Mesenchymal stem cell (in vitro differentiated cells and primary cell): Measurements from ENCODE around the gene LRRN2.

Experiments used
- DNase-seq: peaks from one replicate; pipeline ENCODE4 v3.0.0-alpha.2; 2013
- H2AFZ ChIP-seq: one replicate; pipeline ENCODE4 v1.6.1; 2013; ENCODE audit warnings: low read depth, mild to moderate bottlenecking, control low read depth, inconsistent platforms, low read length, moderate library complexity
- H2AK5ac ChIP-seq: 2 replicates; pipeline ENCODE4 v1.6.1; 2013; ENCODE audit warnings: low read length, moderate library complexity, mild to moderate bottlenecking, inconsistent platforms; ENCODE audit not compliant: severe bottlenecking
- H2BK120ac ChIP-seq: one replicate; pipeline ENCODE4 v1.6.1; 2013; ENCODE audit warnings: low read depth, mild to moderate bottlenecking, inconsistent platforms, low read length, moderate library complexity
- H2BK12ac ChIP-seq, 2 experiments: one replicate each; pipeline ENCODE4 v1.6.1; 2013; ENCODE audit warnings: inconsistent platforms in 2 of 2, low read length in 2 of 2, mild to moderate bottlenecking in 2 of 2, moderate library complexity in 2 of 2, control low read depth in 1 of 2
- H2BK15ac ChIP-seq: one replicate; pipeline ENCODE4 v1.6.1; 2013; ENCODE audit warnings: mild to moderate bottlenecking, low read depth, inconsistent platforms; ENCODE audit not compliant: poor library complexity, severe bottlenecking
- H2BK5ac ChIP-seq: 2 replicates; pipeline ENCODE4 v1.6.1; 2013; ENCODE audit warnings: low read depth, mild to moderate bottlenecking, low read length, control low read depth, inconsistent platforms; ENCODE audit not compliant: poor library complexity, severe bottlenecking
- H3K14ac ChIP-seq, 2 experiments: one replicate each; pipeline ENCODE4 v1.6.1; 2013; ENCODE audit warnings: inconsistent platforms in 2 of 2, low read length in 2 of 2, control low read depth in 1 of 2, mild to moderate bottlenecking in 1 of 2, moderate library complexity in 1 of 2
- H3K18ac ChIP-seq, 2 experiments: one replicate each; pipeline ENCODE4 v1.6.1; 2013; ENCODE audit warnings: inconsistent platforms in 2 of 2, low read length in 2 of 2, control low read depth in 1 of 2, low read depth in 1 of 2, mild to moderate bottlenecking in 1 of 2
- H3K23ac ChIP-seq, 2 experiments: one replicate each; pipeline ENCODE4 v1.6.1; 2013; ENCODE audit warnings: inconsistent platforms in 2 of 2, low read length in 2 of 2, mild to moderate bottlenecking in 2 of 2, moderate library complexity in 2 of 2, control low read depth in 1 of 2
- H3K27ac ChIP-seq: 2 replicates; pipeline ENCODE4 v1.5.1; 2013; ENCODE audit warnings: mild to moderate bottlenecking, moderate library complexity, low read length, control low read depth, inconsistent platforms; ENCODE audit not compliant: poor library complexity, severe bottlenecking
- H3K27me3 ChIP-seq, 2 experiments: 2 replicates each; pipeline versions ENCODE4 v1.6.1 to v1.7.0; 2013; ENCODE audit warnings: low read length in 2 of 2, mild to moderate bottlenecking in 2 of 2, moderate library complexity in 2 of 2, control low read depth in 1 of 2, inconsistent platforms in 1 of 2; ENCODE audit not compliant: control insufficient read depth in 1 of 2, insufficient read depth in 1 of 2
- H3K36me3 ChIP-seq, 2 experiments: 2 replicates each; pipeline versions ENCODE4 v1.6.1 to v1.7.0; 2013; ENCODE audit warnings: low read length in 2 of 2, control low read depth in 1 of 2, inconsistent platforms in 1 of 2, low read depth in 1 of 2, mild to moderate bottlenecking in 1 of 2; ENCODE audit not compliant: insufficient read depth in 2 of 2, control insufficient read depth in 1 of 2
- H3K4ac ChIP-seq, 2 experiments: one replicate each; pipeline ENCODE4 v1.6.1; 2013; ENCODE audit warnings: inconsistent platforms in 2 of 2, low read length in 2 of 2, mild to moderate bottlenecking in 2 of 2, moderate library complexity in 2 of 2, control low read depth in 1 of 2, low read depth in 1 of 2
- H3K4me1 ChIP-seq: 2 replicates; pipeline ENCODE4 v1.6.1; 2013; ENCODE audit warnings: low read depth, low read length, control low read depth; ENCODE audit not compliant: control insufficient read depth, insufficient read depth
- H3K4me2 ChIP-seq: 2 replicates; pipeline ENCODE4 v1.6.1; 2013; ENCODE audit warnings: low read length, mild to moderate bottlenecking, inconsistent platforms; ENCODE audit not compliant: poor library complexity, severe bottlenecking
- H3K4me3 ChIP-seq, 2 experiments: 2 replicates each; pipeline versions ENCODE4 v1.5.1 to v1.7.0; 2013; ENCODE audit warnings: low read length in 2 of 2, mild to moderate bottlenecking in 2 of 2, control low read depth in 1 of 2, low read depth in 1 of 2; ENCODE audit not compliant: insufficient read depth in 1 of 2
- H3K79me1 ChIP-seq: replicated peaks from 2 replicates; pipeline ENCODE4 v1.6.1; 2013; ENCODE audit warnings: mild to moderate bottlenecking, control low read depth, low read length, inconsistent platforms; ENCODE audit not compliant: poor library complexity, severe bottlenecking
- H3K9ac ChIP-seq: 2 replicates; pipeline ENCODE4 v1.7.0; 2013; ENCODE audit warnings: mild to moderate bottlenecking, low read length, moderate library complexity
- H3K9me3 ChIP-seq: 2 replicates; pipeline ENCODE4 v1.7.0; 2013; ENCODE audit warnings: mild to moderate bottlenecking, low read length; ENCODE audit not compliant: control insufficient read depth
- H4K8ac ChIP-seq: one replicate; pipeline ENCODE4 v1.6.1; 2013; ENCODE audit warnings: inconsistent platforms, mild to moderate bottlenecking, low read length, moderate library complexity
- H4K91ac ChIP-seq: one replicate; pipeline ENCODE4 v1.6.1; 2013; ENCODE audit warnings: mild to moderate bottlenecking, low read length, inconsistent platforms
- WGBS: methylation state at CpG from one replicate; pipeline ENCODE4 v1.1.7; 2013; ENCODE audit warnings: mixed read lengths; 5-methylcytosine and 5-hydroxymethylcytosine counted together

The LRRN2 gene

DNA sequence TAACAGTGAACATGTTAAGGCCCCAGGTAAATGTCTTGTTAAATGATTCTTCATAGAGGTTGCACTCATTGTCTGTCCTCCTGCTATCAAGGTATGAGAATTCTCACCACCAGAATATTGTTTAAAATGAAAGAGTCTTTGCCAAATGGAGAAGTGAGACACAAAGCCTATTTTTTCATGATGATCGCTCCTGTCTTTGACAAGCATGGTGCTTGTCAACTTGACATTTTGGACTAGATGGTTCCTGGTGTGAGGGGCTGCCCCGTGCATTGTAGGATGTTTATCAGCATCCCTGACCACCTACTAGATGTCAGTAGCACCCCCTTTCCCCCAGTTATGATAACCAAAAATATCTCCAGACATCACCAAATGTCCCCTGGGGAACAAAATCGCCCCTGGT is 103.8 kb downstream of the LRRN2 start:
- H3K4me2 ChIP-seq: no peak overlapping the region
- no peak overlapping the region for H4K8ac ChIP-seq
- H3K18ac ChIP-seq: no peak overlapping the region
- no peak overlapping the region for H4K91ac ChIP-seq
- no peak overlapping the region for H3K14ac ChIP-seq
- no peaks in the 10 kb centered on the region for H3K9me3 ChIP-seq
- no peak overlapping the region for H2AK5ac ChIP-seq
- H2AFZ ChIP-seq: no peak overlapping the region
- no peak overlapping the region for H3K27ac ChIP-seq
- no peak overlapping the region for H3K4me3 ChIP-seq
- H2BK15ac ChIP-seq: no peak overlapping the region
- no peak overlapping the region for H3K23ac ChIP-seq
- H3K79me1 ChIP-seq: no peaks in the 10 kb centered on the region
- no peak overlapping the region for H2BK5ac ChIP-seq
- no peak overlapping the region for H2BK12ac ChIP-seq
- H3K4ac ChIP-seq: no peak overlapping the region
- peaks cover 2% of the 10 kb centered on the region for H3K4me1 ChIP-seq
- no peaks in the 10 kb centered on the region for H3K36me3 ChIP-seq
- no peak overlapping the region for H3K9ac ChIP-seq
- 100% methylated on average over 2 of the region's 3 CpGs for WGBS
- DNase-seq: no peak
- peaks cover 0 to 9% of the 10 kb centered on the region in 2 experiments for H3K27me3 ChIP-seq
- no peak overlapping the region for H2BK120ac ChIP-seq

DNA sequence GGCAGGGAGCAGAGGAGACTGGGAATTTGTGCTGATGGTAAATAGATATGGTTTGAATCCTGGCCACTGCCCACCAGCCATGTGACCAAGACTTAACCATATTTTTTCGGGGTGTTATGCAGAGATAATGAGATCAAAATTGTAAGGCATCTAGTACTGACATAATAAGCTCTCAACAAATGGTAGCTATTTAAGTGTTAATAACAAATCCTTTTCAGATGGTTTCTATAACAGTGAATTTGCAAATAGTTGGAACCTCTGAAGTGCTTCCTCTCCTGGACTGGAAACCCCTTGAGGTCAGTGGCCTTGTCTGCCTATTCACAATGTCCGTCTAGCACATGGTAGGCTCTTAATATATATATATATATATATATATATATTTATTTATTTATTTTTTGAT is 104.7 kb downstream of the LRRN2 start:
- H4K91ac ChIP-seq: no peak overlapping the region
- H3K27me3 ChIP-seq: peaks cover 0 to 11% of the 10 kb centered on the region in 2 experiments
- WGBS: no CpG with 5 or more reads among the region's 2 CpGs
- no peak overlapping the region for H3K18ac ChIP-seq
- no peak overlapping the region for H3K14ac ChIP-seq
- no peak overlapping the region for H3K4me2 ChIP-seq
- no peak overlapping the region for H2BK15ac ChIP-seq
- no peak overlapping the region for H2BK12ac ChIP-seq
- H2BK120ac ChIP-seq: no peak overlapping the region
- no peak overlapping the region for H3K4ac ChIP-seq
- H4K8ac ChIP-seq: no peak overlapping the region
- H3K27ac ChIP-seq: no peak overlapping the region
- H3K36me3 ChIP-seq: no peaks in the 10 kb centered on the region
- no peak overlapping the region for H3K4me3 ChIP-seq
- DNase-seq: no peak
- H3K9me3 ChIP-seq: no peaks in the 10 kb centered on the region
- no peak overlapping the region for H2AK5ac ChIP-seq
- H3K23ac ChIP-seq: no peak overlapping the region
- H2AFZ ChIP-seq: no peak overlapping the region
- no peak overlapping the region for H2BK5ac ChIP-seq
- no peak overlapping the region for H3K9ac ChIP-seq
- H3K4me1 ChIP-seq: peaks cover 2% of the 10 kb centered on the region
- no peaks in the 10 kb centered on the region for H3K79me1 ChIP-seq

DNA sequence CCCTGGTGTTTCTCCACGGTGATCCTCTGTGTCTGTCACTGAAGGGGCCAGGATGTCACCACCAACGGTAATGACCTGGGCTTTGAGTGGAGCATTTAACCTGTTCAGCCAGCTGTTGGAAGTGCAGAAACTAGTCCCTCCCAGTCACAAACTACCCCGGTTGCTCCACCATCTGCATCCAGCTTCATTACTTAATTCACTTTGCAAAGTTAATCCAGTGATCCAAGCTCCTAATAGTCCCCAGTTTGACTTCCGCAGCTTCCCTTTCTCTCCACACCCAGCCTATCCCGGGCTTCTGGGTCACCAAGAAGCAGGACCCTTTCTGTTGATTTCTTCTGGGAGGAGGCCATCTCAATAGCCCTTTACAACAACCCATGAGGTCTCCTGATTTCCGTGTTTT is 105.9 kb downstream of the LRRN2 start:
- Histone ChIP-seq H3K4me1 (peaks cover 3% of the 10 kb centered on the region), H4K91ac (no peak overlapping the region), H3K4ac (no peak overlapping the region), H2BK5ac (no peak overlapping the region), H3K4me3 (peak overlapping the region in 1 of 2 experiments; percentile 69), H3K9ac (no peak overlapping the region), H3K18ac (no peak overlapping the region), H2BK12ac (no peak overlapping the region), H2BK15ac (no peak overlapping the region), H4K8ac (no peak overlapping the region), H2AK5ac (no peak overlapping the region), H3K9me3 (no peaks in the 10 kb centered on the region), H3K36me3 (no peaks in the 10 kb centered on the region), H3K14ac (no peak overlapping the region), H2AFZ (no peak overlapping the region), H3K27me3 (peaks cover 5 to 19% of the 10 kb centered on the region in 2 experiments), H3K79me1 (no peaks in the 10 kb centered on the region), H2BK120ac (no peak overlapping the region), H3K4me2 (no peak overlapping the region), H3K27ac (no peak overlapping the region), H3K23ac (no peak overlapping the region)
- whole genome bisulfite sequencing: 84% methylated on average over 6 of the region's 6 CpGs
- no peak for DNase-seq

DNA sequence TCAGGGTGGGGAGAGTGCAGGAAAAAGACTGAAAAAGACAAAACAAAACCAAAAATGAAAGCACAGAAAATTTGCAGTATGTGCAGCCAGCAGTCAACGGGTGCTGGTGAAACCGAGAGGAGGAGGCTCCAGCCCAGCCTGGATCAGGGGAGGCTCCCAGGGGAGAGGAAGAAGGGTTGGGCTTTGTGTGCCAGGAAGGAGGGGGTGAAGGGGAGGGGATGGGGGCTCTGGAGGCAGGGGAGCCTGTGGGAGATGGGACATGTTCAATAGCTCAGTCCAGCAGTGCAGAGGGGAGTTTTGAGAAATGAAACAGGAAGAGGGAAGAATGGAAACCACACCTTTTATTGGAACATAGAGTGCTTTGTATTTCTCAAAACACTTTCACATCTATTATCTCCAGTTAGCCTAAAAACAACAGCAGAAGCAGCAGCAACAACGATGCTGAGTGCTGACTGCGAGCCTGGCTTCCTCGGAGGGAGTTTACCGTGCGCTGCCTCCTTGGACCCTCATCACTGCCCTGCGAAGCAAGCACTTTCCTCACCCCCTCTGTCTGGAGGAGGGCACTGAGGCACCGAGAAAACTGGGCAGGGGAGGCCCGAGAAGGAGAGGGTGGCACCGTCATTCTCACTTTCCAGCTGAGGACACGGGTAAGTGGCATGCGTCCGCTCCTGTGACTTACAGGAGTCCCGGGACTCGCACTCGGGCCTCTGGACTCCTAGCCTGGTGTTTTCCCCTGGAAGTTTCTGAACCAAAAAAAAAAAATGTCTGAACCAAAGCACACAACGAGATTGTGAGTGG is 106.5 kb downstream of the LRRN2 start:
- peak overlapping the region in 1 of 2 experiments; percentile 6 for H3K4ac ChIP-seq
- H3K23ac ChIP-seq: peak overlapping the region in 1 of 2 experiments; percentile 23
- no peak overlapping the region for H2BK5ac ChIP-seq
- H2AFZ ChIP-seq: no peak overlapping the region
- H4K8ac ChIP-seq: peak overlapping the region; percentile 8
- no peak overlapping the region for H2AK5ac ChIP-seq
- no peak overlapping the region for H3K4me2 ChIP-seq
- no peak overlapping the region for H3K14ac ChIP-seq
- WGBS: 84% methylated on average over 18 of the region's 18 CpGs
- H3K27ac ChIP-seq: no peak overlapping the region
- no peak overlapping the region for H4K91ac ChIP-seq
- H3K4me1 ChIP-seq: peaks cover 6% of the 10 kb centered on the region
- no peaks in the 10 kb centered on the region for H3K9me3 ChIP-seq
- H2BK15ac ChIP-seq: no peak overlapping the region
- H3K27me3 ChIP-seq: peaks cover 5 to 22% of the 10 kb centered on the region in 2 experiments
- H2BK120ac ChIP-seq: no peak overlapping the region
- H3K36me3 ChIP-seq: no peaks in the 10 kb centered on the region
- no peak overlapping the region for H2BK12ac ChIP-seq
- no peaks in the 10 kb centered on the region for H3K79me1 ChIP-seq
- H3K9ac ChIP-seq: peak overlapping the region; percentile 74
- H3K18ac ChIP-seq: peak overlapping the region in 1 of 2 experiments; percentile 29
- DNase-seq: peak; percentile 18
- peak overlapping the region in 1 of 2 experiments; percentile 69 for H3K4me3 ChIP-seq
